VCaP (cell line): ENCODE data around the gene RPL9.

Source experiments
- H3K27ac ChIP-seq: fragments of 450-650 bp; 2 replicates; pipeline ENCODE4 v1.5.1; 2017
- TF ChIP-seq, protein P1 (sequence below): fragments of 450-650 bp; conservative IDR thresholded peaks from 2 replicates; pipeline ENCODE4 v1.5.1; 2017; ENCODE audit warnings: mild to moderate bottlenecking, moderate library complexity

Gene RPL9

DNA sequence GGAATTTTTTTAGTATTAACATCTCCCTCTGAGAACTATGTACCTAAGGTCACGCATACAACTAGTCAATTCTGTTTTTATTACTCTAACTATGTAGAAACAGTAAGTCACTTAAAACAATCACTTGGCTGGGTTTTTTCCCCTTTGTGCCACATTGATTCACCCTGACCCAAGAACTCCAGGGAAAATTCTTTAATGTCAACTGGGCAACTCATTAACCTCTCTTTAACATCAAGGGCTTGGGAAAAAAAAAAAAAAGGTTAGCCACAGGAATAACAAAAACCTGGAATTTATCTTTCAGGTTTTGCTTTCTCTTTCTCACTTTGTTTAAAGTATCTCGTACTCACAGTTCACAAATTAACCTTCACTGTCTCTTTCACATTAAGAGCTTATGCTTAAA is 8.1 kb downstream of the RPL9 start:
- peak overlapping the region; percentile 6; the same call in 1 of the 2 replicates for H3K27ac ChIP-seq
- TF ChIP-seq, protein P1, sequence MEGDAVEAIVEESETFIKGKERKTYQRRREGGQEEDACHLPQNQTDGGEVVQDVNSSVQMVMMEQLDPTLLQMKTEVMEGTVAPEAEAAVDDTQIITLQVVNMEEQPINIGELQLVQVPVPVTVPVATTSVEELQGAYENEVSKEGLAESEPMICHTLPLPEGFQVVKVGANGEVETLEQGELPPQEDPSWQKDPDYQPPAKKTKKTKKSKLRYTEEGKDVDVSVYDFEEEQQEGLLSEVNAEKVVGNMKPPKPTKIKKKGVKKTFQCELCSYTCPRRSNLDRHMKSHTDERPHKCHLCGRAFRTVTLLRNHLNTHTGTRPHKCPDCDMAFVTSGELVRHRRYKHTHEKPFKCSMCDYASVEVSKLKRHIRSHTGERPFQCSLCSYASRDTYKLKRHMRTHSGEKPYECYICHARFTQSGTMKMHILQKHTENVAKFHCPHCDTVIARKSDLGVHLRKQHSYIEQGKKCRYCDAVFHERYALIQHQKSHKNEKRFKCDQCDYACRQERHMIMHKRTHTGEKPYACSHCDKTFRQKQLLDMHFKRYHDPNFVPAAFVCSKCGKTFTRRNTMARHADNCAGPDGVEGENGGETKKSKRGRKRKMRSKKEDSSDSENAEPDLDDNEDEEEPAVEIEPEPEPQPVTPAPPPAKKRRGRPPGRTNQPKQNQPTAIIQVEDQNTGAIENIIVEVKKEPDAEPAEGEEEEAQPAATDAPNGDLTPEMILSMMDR: no peak

DNA sequence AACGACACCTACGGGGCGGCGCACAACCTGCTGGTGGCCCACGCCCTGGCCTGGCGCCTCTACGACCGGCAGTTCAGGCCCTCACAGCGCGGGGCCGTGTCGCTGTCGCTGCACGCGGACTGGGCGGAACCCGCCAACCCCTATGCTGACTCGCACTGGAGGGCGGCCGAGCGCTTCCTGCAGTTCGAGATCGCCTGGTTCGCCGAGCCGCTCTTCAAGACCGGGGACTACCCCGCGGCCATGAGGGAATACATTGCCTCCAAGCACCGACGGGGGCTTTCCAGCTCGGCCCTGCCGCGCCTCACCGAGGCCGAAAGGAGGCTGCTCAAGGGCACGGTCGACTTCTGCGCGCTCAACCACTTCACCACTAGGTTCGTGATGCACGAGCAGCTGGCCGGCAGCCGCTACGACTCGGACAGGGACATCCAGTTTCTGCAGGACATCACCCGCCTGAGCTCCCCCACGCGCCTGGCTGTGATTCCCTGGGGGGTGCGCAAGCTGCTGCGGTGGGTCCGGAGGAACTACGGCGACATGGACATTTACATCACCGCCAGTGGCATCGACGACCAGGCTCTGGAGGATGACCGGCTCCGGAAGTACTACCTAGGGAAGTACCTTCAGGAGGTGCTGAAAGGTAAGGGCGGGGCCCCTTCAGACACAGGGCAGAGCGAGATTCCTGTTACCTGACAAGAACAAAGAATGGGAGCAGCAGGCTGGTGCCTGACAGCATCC is 11.7 kb downstream of the RPL9 start:
- TF ChIP-seq, protein P1: peak; percentile 63
- peak overlapping the region; percentile 82 for H3K27ac ChIP-seq

DNA sequence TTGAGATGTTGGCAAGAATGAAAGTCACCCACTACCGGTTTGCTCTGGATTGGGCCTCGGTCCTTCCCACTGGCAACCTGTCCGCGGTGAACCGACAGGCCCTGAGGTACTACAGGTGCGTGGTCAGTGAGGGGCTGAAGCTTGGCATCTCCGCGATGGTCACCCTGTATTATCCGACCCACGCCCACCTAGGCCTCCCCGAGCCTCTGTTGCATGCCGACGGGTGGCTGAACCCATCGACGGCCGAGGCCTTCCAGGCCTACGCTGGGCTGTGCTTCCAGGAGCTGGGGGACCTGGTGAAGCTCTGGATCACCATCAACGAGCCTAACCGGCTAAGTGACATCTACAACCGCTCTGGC is 12.3 kb downstream of the RPL9 start:
- TF ChIP-seq, protein P1: no peak
- H3K27ac ChIP-seq: peak overlapping the region; percentile 82

DNA sequence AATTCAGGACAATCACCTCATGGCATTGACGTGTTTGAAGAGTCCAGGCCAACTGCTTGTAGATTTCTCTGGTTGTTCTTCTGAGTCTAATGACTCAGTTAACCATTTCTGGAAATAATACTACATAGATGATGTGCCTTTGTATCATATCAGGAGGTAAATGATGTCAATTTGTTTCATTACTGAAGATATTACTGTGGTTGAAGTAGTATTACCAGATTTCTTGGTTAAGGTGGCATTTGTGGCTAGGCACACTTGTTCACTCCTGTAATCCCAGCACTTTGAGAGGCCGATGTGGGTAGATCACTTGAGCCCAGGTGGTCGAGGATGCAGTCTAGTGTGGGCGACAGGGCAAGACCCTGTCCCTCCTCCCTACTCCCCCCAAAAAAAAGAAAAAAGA is 15.7 kb downstream of the RPL9 start:
- TF ChIP-seq, protein P1: no peak
- H3K27ac ChIP-seq: no peak overlapping the region

DNA sequence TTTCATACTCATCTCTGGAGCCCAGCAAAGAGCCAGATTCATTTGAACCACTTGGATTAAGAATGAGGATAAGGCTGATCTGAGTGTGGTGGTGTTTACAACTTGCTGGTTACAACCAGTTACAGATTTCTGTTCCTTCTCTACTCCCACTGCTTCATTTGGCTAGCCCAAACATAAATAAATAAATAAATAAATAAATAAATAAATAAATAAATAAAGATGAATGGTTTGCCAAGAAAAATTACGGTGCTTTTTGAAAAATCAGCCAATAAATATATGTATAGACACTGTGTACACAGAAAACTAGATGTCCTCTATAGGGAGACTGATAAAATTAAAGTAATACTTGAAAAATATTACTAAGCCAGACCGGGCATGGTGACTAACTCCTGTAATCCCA is 17.1 kb downstream of the RPL9 start:
- TF ChIP-seq, protein P1: no peak
- no peak overlapping the region for H3K27ac ChIP-seq

DNA sequence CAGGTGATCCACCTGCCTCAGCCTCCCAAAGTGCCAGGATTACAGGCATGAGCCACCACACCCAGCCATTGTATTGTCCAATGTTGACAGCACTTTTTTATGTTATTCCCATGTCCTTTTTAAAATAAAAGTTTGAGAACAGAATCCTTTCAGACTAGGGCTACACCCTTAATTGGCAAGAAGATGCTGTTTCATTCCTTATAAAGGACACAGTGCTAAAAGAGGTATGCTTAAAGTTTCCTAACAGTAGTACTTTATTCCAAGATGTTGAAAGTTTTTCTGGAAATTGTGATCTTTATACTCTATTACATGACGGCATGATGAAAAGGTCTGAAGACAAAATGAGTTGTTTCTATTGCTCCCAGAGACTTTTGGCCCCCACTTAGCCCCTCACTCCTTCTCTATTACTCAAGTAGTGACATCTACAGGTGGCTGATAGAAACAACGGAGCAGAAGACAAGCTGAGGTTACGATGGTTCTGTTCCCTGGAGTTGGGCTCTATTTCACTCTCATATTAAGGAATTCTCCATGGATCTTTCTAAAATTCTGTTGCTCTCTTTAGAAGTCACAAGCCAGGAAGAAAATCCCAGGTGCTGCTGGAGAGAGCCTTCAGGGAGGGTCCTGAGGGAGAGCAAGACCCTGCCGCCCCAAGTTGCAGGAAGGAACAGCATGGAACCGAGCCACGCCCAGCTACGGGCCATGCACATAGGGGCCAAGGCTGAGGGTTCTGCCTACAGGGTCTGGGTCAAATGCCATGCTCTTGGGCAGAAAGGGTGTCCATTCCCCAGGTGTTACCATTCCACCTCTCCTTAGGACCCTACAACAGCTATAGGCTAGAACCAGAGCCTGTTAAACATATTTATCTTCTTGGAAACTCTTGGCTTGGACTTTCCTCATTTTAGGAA is 22.8 kb downstream of the RPL9 start:
- TF ChIP-seq, protein P1: peak; percentile 67
- H3K27ac ChIP-seq: no peak overlapping the region

DNA sequence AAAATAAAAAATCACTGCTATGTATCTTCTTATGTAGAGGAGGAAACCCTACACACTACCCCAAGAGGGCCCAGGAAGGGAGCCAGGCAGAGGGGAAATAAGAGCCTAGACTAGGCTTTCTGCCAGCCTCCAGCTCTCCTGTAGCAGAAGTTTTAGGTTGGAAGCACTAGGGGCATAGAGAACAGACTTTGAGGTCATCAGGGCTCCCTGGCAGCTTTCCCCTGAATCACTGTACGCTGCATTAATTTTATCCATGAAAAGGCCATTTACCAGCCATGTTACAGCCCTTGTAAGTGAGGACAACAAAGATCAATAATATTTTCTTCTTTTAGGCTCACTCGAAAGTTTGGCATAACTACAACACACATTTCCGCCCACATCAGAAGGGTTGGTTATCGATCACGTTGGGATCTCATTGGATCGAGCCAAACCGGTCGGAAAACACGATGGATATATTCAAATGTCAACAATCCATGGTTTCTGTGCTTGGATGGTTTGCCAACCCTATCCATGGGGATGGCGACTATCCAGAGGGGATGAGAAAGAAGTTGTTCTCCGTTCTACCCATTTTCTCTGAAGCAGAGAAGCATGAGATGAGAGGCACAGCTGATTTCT is 24.7 kb downstream of the RPL9 start:
- TF ChIP-seq, protein P1: no peak
- no peak overlapping the region for H3K27ac ChIP-seq
